HepG2 (cell line): Measurements from ENCODE around the gene PHF5A. TPM values are rescaled to one million over a fixed set of nuclear protein-coding genes. Genes with fewer than 3 reads are reported as not detected.

Experiments
- ATRX ChIP-seq: sonication (generic); formaldehyde crosslinking; IDR thresholded peaks from 2 replicates; pipeline ENCODE4 v1.4.0; 2020; ENCODE audit warnings: missing genetic modification reagents, borderline replicate concordance
- FOXC1 ChIP-seq: sonication (generic); formaldehyde crosslinking; IDR thresholded peaks from 2 replicates; pipeline ENCODE4 v1.8.0; 2022; ENCODE audit warnings: mild to moderate bottlenecking, missing genetic modification reagents, borderline replicate concordance
- HMG20A ChIP-seq: IDR thresholded peaks from 2 replicates; pipeline ENCODE4 v1.6.1; 2016; ENCODE audit warnings: borderline replicate concordance
- ISL2 ChIP-seq: sonication (generic); formaldehyde crosslinking; IDR thresholded peaks from 2 replicates; pipeline ENCODE4 v1.5.0; 2020; ENCODE audit warnings: missing genetic modification reagents
- MEIS1 ChIP-seq: sonication (generic); formaldehyde crosslinking; IDR thresholded peaks from 2 replicates; pipeline ENCODE4 v1.9.0; 2021; ENCODE audit warnings: mild to moderate bottlenecking, missing genetic modification reagents, moderate library complexity, borderline replicate concordance
- NBN ChIP-seq: fragments of 450-650 bp; conservative IDR thresholded peaks from 2 replicates; pipeline ENCODE4 v1.6.1; 2017
- ONECUT2 ChIP-seq: sonication (generic); formaldehyde crosslinking; IDR thresholded peaks from 2 replicates; pipeline ENCODE4 v1.4.0; 2020; ENCODE audit warnings: missing genetic modification reagents
- RBM22 ChIP-seq: fragments of 200-400 bp; formaldehyde crosslinking; optimal IDR thresholded peaks from 2 replicates; pipeline ENCODE3; 2017; ENCODE audit warnings: mild to moderate bottlenecking, low read length, moderate library complexity
- SIX1 ChIP-seq: sonication (generic); formaldehyde crosslinking; IDR thresholded peaks from 2 replicates; pipeline ENCODE4 v1.4.0; 2020; ENCODE audit warnings: missing genetic modification reagents, borderline replicate concordance
- ZMYM2 ChIP-seq: sonication (generic); formaldehyde crosslinking; IDR thresholded peaks from 2 replicates; pipeline ENCODE4 v1.8.0; 2022; ENCODE audit warnings: mild to moderate bottlenecking, missing genetic modification reagents
- ZMYM4 ChIP-seq: sonication (generic); formaldehyde crosslinking; IDR thresholded peaks from 2 replicates; pipeline ENCODE4 v1.8.1; 2023; ENCODE audit warnings: mild to moderate bottlenecking, missing genetic modification reagents
- ZNF160 ChIP-seq: sonication (generic); formaldehyde crosslinking; IDR thresholded peaks from 2 replicates; pipeline ENCODE4 v1.8.0; 2022; ENCODE audit warnings: mild to moderate bottlenecking, inconsistent platforms, missing genetic modification reagents
- ZNF235 ChIP-seq: sonication (generic); formaldehyde crosslinking; IDR thresholded peaks from 2 replicates; pipeline ENCODE4 v1.8.1; 2023; ENCODE audit warnings: mild to moderate bottlenecking, missing genetic modification reagents, borderline replicate concordance
- ZNF431 ChIP-seq: sonication (generic); formaldehyde crosslinking; IDR thresholded peaks from 2 replicates; pipeline ENCODE4 v1.9.0; 2022; ENCODE audit warnings: missing genetic modification reagents, low read depth, mild to moderate bottlenecking, borderline replicate concordance
- ZNF614 ChIP-seq: IDR thresholded peaks from 2 replicates; pipeline ENCODE4 v1.6.1; 2018; ENCODE audit warnings: missing biosample characterization, missing genetic modification reagents, inconsistent platforms, borderline replicate concordance
- ZNF839 ChIP-seq: sonication (generic); formaldehyde crosslinking; IDR thresholded peaks from 2 replicates; pipeline ENCODE4 v1.4.0; 2020; ENCODE audit warnings: missing genetic modification reagents, mild to moderate bottlenecking, borderline replicate concordance
- polyA plus RNA-seq, 8 experiments: library from polyadenylated mRNA; depleted of rRNA in 3 of 8; stranded (reverse) in 7 of 8; unstranded in 1 of 8; fragments of >200 nt; fragmentation: Illumina TruSeq in 4 of 8; extraction: Trizol in 4 of 8; gene quantifications; 2 replicates each; pipeline versions ENCODE4 v1.2.1 to v1.2.3, GENCODE V29; 2011 to 2016; ENCODE audit warnings: low read depth in 4 of 8, missing spikeins in 1 of 8, mixed read lengths in 1 of 8; ENCODE audit not compliant: insufficient read depth in 1 of 8
- total RNA-seq, 5 experiments: library from RNA; depleted of rRNA; stranded (reverse); fragments of >200 nt; fragmentation: Illumina TruSeq; extraction: Trizol; gene quantifications; 2 replicates each; pipeline ENCODE4 v1.2.3, GENCODE V29; 2016; ENCODE audit warnings: low read depth in 1 of 5
- TF ChIP-seq, protein P1 (sequence below): sonication (generic); formaldehyde crosslinking; IDR thresholded peaks from 2 replicates; pipeline ENCODE4 v1.4.0; 2020; ENCODE audit warnings: mild to moderate bottlenecking, missing genetic modification reagents
- TF ChIP-seq, protein P2 (sequence below): sonication (generic); formaldehyde crosslinking; IDR thresholded peaks from 2 replicates; pipeline ENCODE4 v1.4.0; 2020; ENCODE audit warnings: missing genetic modification reagents, borderline replicate concordance
- TF ChIP-seq, protein P3 (sequence below): sonication (generic); formaldehyde crosslinking; IDR thresholded peaks from 2 replicates; pipeline ENCODE4 v1.5.1; 2020; ENCODE audit warnings: missing genetic modification reagents, mild to moderate bottlenecking, borderline replicate concordance
- TF ChIP-seq, protein P4 (sequence below): sonication (generic); formaldehyde crosslinking; IDR thresholded peaks from 2 replicates; pipeline ENCODE4 v1.4.0; 2020; ENCODE audit warnings: mild to moderate bottlenecking, missing genetic modification reagents
- TF ChIP-seq, protein P5 (sequence below), 2 experiments: sonication (generic) in 1 of 2; formaldehyde crosslinking in 1 of 2; IDR thresholded peaks; 2 replicates each; pipeline versions ENCODE4 v1.4.0 to v1.6.1; 2018 to 2020; ENCODE audit warnings: missing genetic modification reagents in 2 of 2, borderline replicate concordance in 1 of 2, low read depth in 1 of 2, mild to moderate bottlenecking in 1 of 2, missing biosample characterization in 1 of 2

Gene PHF5A
- total and polyA plus RNA-seq, 2 of the 13 experiments (the other 11 are each of a cell fraction or from before 2014, with no cell fraction given) = 56.6 to 105 TPM

DNA sequence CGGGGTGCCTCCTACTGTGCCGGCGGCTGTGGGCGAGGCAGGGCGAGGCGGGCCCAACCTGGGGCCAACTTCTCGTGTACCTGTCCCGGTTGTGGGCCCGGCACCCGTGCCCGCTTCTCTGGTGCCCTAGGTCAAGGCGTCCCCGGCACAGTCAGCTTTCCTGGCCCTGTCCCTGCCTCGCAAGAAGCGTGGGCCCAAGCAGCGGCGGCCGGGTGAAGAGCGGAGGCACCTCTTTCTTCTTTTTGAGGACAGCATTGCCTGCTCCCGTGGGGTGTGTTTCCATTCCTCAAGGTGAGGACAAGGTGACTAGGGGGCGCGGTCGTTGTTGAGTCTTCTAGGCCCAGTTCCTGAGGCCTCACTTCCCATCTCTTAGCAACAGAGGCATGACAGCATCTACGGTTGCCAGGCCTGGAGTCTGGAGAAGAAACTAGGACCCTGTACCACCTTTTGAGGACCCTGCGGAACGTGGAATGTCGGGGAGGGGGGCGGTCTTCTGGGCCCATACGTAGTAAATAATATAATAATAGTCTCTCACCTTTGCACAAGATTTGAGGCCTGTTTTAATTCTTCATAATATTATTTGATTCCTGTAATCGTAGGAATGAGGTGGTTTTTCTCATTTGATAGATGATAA lies 843 bp upstream of the PHF5A start (continued):
- peak; percentile 4; the same call in 1 of the 2 replicates for TF ChIP-seq ZNF160 (CRISPR knock-in tag)
- no peak for TF ChIP-seq SIX1 (CRISPR knock-in tag)
- TF ChIP-seq, protein P1, sequence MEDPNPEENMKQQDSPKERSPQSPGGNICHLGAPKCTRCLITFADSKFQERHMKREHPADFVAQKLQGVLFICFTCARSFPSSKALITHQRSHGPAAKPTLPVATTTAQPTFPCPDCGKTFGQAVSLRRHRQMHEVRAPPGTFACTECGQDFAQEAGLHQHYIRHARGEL = no peak
- TF ChIP-seq ZMYM2 (CRISPR knock-in tag) = no peak
- TF ChIP-seq ZNF839 (CRISPR knock-in tag) = no peak
- TF ChIP-seq ZNF614 (CRISPR knock-in tag) = no peak
- TF ChIP-seq MEIS1 (CRISPR knock-in tag) = no peak
- no peak for TF ChIP-seq ISL2 (CRISPR knock-in tag)
- TF ChIP-seq, protein P2, sequence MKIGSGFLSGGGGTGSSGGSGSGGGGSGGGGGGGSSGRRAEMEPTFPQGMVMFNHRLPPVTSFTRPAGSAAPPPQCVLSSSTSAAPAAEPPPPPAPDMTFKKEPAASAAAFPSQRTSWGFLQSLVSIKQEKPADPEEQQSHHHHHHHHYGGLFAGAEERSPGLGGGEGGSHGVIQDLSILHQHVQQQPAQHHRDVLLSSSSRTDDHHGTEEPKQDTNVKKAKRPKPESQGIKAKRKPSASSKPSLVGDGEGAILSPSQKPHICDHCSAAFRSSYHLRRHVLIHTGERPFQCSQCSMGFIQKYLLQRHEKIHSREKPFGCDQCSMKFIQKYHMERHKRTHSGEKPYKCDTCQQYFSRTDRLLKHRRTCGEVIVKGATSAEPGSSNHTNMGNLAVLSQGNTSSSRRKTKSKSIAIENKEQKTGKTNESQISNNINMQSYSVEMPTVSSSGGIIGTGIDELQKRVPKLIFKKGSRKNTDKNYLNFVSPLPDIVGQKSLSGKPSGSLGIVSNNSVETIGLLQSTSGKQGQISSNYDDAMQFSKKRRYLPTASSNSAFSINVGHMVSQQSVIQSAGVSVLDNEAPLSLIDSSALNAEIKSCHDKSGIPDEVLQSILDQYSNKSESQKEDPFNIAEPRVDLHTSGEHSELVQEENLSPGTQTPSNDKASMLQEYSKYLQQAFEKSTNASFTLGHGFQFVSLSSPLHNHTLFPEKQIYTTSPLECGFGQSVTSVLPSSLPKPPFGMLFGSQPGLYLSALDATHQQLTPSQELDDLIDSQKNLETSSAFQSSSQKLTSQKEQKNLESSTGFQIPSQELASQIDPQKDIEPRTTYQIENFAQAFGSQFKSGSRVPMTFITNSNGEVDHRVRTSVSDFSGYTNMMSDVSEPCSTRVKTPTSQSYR (CRISPR knock-in tag) = no peak
- no peak; the same call in 1 of the 2 replicates for TF ChIP-seq ONECUT2 (CRISPR knock-in tag)
- TF ChIP-seq, protein P3, sequence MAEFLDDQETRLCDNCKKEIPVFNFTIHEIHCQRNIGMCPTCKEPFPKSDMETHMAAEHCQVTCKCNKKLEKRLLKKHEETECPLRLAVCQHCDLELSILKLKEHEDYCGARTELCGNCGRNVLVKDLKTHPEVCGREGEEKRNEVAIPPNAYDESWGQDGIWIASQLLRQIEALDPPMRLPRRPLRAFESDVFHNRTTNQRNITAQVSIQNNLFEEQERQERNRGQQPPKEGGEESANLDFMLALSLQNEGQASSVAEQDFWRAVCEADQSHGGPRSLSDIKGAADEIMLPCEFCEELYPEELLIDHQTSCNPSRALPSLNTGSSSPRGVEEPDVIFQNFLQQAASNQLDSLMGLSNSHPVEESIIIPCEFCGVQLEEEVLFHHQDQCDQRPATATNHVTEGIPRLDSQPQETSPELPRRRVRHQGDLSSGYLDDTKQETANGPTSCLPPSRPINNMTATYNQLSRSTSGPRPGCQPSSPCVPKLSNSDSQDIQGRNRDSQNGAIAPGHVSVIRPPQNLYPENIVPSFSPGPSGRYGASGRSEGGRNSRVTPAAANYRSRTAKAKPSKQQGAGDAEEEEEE (CRISPR knock-in tag) = peak; percentile 34; the same call in 1 of the 2 replicates
- TF ChIP-seq RBM22 = no peak
- TF ChIP-seq FOXC1 (CRISPR knock-in tag) = no peak; the same call in 1 of the 2 replicates
- TF ChIP-seq ZMYM4 = peak; percentile 60; the same call in 1 of the 2 replicates
- no peak for TF ChIP-seq HMG20A (CRISPR knock-in tag)
- no peak for TF ChIP-seq ZNF431 (CRISPR knock-in tag)
- TF ChIP-seq NBN = no peak
- TF ChIP-seq ZNF235 (CRISPR knock-in tag) = no peak
- no peak for TF ChIP-seq ATRX (CRISPR knock-in tag)
- TF ChIP-seq, protein P4, sequence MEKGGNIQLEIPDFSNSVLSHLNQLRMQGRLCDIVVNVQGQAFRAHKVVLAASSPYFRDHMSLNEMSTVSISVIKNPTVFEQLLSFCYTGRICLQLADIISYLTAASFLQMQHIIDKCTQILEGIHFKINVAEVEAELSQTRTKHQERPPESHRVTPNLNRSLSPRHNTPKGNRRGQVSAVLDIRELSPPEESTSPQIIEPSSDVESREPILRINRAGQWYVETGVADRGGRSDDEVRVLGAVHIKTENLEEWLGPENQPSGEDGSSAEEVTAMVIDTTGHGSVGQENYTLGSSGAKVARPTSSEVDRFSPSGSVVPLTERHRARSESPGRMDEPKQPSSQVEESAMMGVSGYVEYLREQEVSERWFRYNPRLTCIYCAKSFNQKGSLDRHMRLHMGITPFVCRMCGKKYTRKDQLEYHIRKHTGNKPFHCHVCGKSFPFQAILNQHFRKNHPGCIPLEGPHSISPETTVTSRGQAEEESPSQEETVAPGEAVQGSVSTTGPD (CRISPR knock-in tag) = no peak
- TF ChIP-seq, protein P5, sequence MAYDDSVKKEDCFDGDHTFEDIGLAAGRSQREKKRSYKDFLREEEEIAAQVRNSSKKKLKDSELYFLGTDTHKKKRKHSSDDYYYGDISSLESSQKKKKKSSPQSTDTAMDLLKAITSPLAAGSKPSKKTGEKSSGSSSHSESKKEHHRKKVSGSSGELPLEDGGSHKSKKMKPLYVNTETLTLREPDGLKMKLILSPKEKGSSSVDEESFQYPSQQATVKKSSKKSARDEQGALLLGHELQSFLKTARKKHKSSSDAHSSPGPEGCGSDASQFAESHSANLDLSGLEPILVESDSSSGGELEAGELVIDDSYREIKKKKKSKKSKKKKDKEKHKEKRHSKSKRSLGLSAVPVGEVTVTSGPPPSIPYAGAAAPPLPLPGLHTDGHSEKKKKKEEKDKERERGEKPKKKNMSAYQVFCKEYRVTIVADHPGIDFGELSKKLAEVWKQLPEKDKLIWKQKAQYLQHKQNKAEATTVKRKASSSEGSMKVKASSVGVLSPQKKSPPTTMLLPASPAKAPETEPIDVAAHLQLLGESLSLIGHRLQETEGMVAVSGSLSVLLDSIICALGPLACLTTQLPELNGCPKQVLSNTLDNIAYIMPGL (CRISPR knock-in tag; IDR thresholded peaks at IDR 0.05; ENCODE audit: borderline replicate concordance in 1 of 2, low read depth in 1 of 2) = peak in 1 of 2 experiments; percentile 63; a peak in 2 of 4 replicates
